Type B pancreatic cell (in vitro differentiated cells): ENCODE measurements around the gene TSHZ1. TPM values are rescaled to one million over a fixed set of nuclear protein-coding genes. Genes with fewer than 3 reads are reported as not detected.

ENCODE experiments used
- DNase-seq: peaks from one replicate; pipeline ENCODE4 v3.0.0; 2021; ENCODE audit warnings: mixed read lengths; ENCODE audit not compliant: unreplicated experiment; ENCODE audit errors: extremely low spot score
- H3K27ac Mint-ChIP-seq: 2 replicates; pipeline ENCODE4 v1.8.0; 2021; ENCODE audit warnings: mild to moderate bottlenecking, mixed read lengths
- H3K27me3 Mint-ChIP-seq: 2 replicates; pipeline ENCODE4 v1.8.0; 2021; ENCODE audit warnings: mixed read lengths
- H3K36me3 Mint-ChIP-seq: 2 replicates; pipeline ENCODE4 v1.8.0; 2021; ENCODE audit warnings: mixed read lengths
- H3K4me1 Mint-ChIP-seq: one replicate; pipeline ENCODE4 v1.8.0; 2021; ENCODE audit warnings: mixed read lengths; ENCODE audit not compliant: unreplicated experiment
- H3K4me3 Mint-ChIP-seq: 2 replicates; pipeline ENCODE4 v1.8.0; 2021; ENCODE audit warnings: mild to moderate bottlenecking, mixed read lengths
- H3K9me3 Mint-ChIP-seq: 2 replicates; pipeline ENCODE4 v1.8.0; 2021; ENCODE audit warnings: mixed read lengths
- total RNA-seq: library from RNA; stranded (reverse); gene quantifications from 2 replicates; pipeline ENCODE4 v1.2.1, GENCODE V29; 2021; ENCODE audit warnings: low replicate concordance
- TF ChIP-seq, protein P1 (sequence below): fragments of 200-600 bp; sonication (generic); conservative IDR thresholded peaks from 2 replicates; pipeline ENCODE4 v1.5.0; 2021; ENCODE audit warnings: antibody characterized with exemption, mild to moderate bottlenecking

TSHZ1 gene
- total RNA-seq, 1 donor from 2014 or later, result 79.9 TPM

DNA sequence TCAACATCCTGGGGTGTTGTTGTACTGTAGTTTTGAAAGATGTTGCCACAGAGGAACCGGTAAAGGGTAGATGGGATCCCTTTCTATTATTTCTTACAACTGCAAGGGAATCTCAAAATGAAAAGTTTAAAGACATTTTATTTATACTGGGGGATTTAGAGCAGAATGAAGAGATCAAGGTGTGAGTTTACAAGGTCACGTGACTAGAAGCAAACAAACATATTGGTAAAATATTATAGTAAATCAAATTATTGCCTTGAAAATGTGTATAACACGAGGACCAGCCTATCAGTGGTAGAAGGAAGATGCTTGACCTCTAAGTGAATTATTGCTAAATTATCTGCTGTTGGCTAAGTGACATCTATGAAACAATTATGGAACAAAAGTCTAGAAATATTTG lies 119.7 kb downstream of the TSHZ1 start:
- Mint-ChIP-seq H3K4me1 (peaks cover 4% of the 10 kb centered on the region), H3K27ac (no peak overlapping the region), H3K4me3 (no peak overlapping the region), H3K27me3 (no peaks in the 10 kb centered on the region), H3K36me3 (peaks cover 2% of the 10 kb centered on the region), H3K9me3 (peaks cover 9% of the 10 kb centered on the region)
- DNase-seq, result no peak
- TF ChIP-seq, protein P1, sequence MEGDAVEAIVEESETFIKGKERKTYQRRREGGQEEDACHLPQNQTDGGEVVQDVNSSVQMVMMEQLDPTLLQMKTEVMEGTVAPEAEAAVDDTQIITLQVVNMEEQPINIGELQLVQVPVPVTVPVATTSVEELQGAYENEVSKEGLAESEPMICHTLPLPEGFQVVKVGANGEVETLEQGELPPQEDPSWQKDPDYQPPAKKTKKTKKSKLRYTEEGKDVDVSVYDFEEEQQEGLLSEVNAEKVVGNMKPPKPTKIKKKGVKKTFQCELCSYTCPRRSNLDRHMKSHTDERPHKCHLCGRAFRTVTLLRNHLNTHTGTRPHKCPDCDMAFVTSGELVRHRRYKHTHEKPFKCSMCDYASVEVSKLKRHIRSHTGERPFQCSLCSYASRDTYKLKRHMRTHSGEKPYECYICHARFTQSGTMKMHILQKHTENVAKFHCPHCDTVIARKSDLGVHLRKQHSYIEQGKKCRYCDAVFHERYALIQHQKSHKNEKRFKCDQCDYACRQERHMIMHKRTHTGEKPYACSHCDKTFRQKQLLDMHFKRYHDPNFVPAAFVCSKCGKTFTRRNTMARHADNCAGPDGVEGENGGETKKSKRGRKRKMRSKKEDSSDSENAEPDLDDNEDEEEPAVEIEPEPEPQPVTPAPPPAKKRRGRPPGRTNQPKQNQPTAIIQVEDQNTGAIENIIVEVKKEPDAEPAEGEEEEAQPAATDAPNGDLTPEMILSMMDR, result no peak

DNA sequence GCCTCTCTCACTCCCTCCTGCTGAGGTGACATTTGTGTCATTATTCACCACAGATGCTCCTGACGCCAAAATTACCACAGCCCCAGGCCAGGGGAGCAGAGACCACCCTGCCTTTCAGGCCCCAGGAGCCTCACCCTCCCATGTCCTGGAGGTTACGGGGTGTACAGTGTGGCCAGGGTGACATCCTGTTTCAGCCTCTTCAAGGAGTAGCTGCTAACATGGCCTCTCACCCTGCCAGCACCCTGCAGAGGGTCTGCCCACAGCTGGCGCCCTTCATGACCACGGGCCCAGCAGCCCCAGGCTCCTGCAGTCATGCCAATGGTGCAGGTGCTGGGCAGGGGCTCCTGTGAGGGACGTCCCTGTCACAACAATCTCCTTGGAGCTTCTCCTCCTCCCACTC lies 124.3 kb downstream of the TSHZ1 start:
- Mint-ChIP-seq H3K27ac (no peak overlapping the region), H3K9me3 (no peaks in the 10 kb centered on the region), H3K36me3 (no peaks in the 10 kb centered on the region), H3K4me1 (peaks cover 21% of the 10 kb centered on the region), H3K4me3 (no peak overlapping the region), H3K27me3 (no peaks in the 10 kb centered on the region)
- no peak for DNase-seq
- TF ChIP-seq, protein P1, result no peak

DNA sequence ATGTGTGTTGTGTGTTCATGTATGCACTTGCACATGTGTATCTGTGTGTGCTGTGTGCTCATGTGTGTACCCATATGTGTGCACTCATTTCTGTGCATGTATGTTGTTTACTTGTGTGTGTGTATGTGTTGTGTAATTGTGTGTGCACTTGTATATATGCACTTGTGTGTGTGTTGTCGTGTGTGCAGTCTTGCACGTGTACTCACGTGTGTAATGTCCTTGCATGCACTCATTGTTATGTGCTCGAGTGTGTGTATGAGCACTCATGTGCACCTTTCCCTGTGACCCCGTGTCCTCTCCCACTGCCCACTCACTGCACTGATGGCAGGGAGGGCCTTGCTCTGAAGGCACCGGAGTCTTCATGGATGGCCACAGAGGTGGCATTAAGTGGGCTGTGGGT lies 124.9 kb downstream of the TSHZ1 start:
- no peak for DNase-seq
- Mint-ChIP-seq H3K9me3 (no peaks in the 10 kb centered on the region), H3K27ac (no peak overlapping the region), H3K4me3 (no peak overlapping the region), H3K36me3 (no peaks in the 10 kb centered on the region), H3K4me1 (peaks cover 21% of the 10 kb centered on the region), H3K27me3 (no peaks in the 10 kb centered on the region)
- TF ChIP-seq, protein P1, result no peak

DNA sequence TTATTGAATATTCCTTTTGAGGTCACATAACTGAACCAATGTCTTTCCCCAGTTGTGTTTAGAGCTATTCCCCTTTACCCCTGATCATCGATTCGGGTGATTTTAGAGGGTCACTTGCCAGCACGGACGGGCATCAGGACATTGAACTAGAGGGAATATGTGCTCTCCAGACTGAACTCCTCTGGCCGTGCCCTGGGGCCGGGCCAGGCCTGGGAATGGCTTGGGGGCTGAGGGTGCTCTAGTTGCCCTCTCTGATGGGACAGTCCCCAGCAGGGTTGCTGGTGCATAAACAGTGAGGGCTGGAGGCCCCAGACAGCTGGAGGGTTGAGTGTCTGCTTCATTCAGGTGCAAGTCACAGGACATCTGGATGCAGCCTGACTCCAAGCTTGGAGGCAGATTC lies 126.2 kb downstream of the TSHZ1 start:
- Mint-ChIP-seq H3K9me3 (no peaks in the 10 kb centered on the region), H3K36me3 (no peaks in the 10 kb centered on the region), H3K4me1 (peaks cover 25% of the 10 kb centered on the region), H3K27ac (no peak overlapping the region), H3K27me3 (no peaks in the 10 kb centered on the region), H3K4me3 (no peak overlapping the region)
- no peak for DNase-seq
- TF ChIP-seq, protein P1, result no peak

DNA sequence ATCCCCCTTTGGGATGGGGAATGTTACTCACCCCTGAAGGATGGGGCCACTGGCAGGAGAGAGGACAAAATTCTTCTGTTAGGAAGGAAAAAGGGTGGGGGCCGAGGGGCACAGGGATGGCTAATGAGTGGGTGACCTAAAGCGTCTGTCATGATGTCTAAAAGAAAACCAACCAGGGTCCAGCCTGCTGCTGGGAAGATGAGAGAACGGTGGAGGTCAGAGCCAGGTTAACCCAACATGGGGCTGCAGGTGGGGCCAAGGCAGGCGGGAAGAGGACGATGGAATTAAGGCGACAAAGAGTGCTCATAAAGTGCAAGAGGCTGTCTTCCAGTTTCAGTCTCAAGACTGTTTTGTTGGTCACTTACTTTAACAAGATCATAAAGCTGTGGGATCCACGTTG lies 126.8 kb downstream of the TSHZ1 start:
- H3K4me3 Mint-ChIP-seq, result no peak overlapping the region
- H3K4me1 Mint-ChIP-seq, result peaks cover 29% of the 10 kb centered on the region
- H3K36me3 Mint-ChIP-seq, result no peaks in the 10 kb centered on the region
- DNase-seq, result no peak
- no peaks in the 10 kb centered on the region for H3K9me3 Mint-ChIP-seq
- TF ChIP-seq, protein P1, result no peak
- H3K27ac Mint-ChIP-seq, result no peak overlapping the region
- H3K27me3 Mint-ChIP-seq, result no peaks in the 10 kb centered on the region

DNA sequence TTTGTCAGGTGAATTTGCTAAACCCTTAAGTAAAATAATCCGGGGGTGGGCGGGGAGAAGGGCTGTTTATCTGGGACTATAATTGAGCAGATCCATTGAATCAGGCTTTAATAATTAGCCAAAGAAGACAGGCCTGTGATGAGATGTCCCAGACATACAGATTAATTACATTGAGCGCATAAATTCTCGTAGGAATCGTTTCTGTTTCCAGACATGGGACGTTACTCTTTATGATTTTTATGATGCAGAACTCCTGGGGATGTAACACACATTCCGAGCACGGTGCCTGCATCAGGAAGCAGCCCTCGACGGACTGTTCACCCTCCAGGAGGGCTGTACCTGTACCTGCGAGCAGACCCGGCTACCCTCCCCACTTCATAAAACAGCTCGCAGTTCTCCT lies 128.0 kb downstream of the TSHZ1 start:
- no peak for DNase-seq
- Mint-ChIP-seq H3K36me3 (no peaks in the 10 kb centered on the region), H3K27ac (no peak overlapping the region), H3K4me3 (no peak overlapping the region), H3K27me3 (no peaks in the 10 kb centered on the region), H3K9me3 (no peaks in the 10 kb centered on the region), H3K4me1 (peaks cover 37% of the 10 kb centered on the region)
- TF ChIP-seq, protein P1, result no peak
